HG02610 (cell line): Measurements from ENCODE around the gene ARHGAP10.

Experiments
- ATAC-seq: cut with Tn5 transposase; IDR thresholded peaks from one replicate; pipeline ENCODE4 v1.9.1; 2021; ENCODE audit warnings: mild to moderate bottlenecking, moderate library complexity; ENCODE audit not compliant: unreplicated experiment

ARHGAP10 gene

GRCh38 chr4:148021686-148022085, 289.8 kb downstream of the ARHGAP10 start:
- ATAC-seq: no peak

- ATAC-seq: no peak
These were observed 291.1 kb downstream of the ARHGAP10 start for GRCh38 chr4:148022975-148023374.

DNA sequence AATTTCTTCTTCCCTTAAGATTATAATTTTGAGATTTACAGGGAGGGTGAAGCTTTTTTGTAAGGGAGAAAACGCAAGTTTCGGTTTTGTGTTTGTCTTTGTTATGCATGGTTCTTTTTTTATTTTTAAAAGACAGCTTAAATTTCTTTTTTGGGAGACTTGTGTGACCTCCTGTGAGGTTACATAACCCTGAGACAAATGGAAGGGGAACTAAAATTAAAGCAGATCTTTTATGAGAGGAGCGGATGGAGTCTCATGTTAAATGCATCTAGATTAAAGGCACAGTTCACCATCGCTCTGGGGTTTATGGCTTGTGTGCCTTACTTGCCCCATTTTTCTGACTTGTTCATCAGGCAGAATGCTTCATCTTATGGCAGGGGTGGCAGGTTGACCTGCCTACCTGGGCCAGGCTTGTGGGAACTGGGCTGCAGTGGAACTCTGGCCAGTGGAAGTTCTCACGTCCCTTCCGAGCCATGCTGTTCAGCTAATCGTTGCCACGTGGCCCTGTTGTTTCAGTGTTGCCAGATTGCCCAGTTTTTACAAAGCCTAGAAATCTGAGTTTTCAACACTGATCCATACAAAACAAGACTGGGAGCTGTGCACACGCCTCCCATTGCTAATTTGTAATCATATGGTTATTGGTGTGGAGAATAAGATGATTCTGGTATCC, 291.8 kb downstream of the ARHGAP10 start:
- ATAC-seq: no peak

DNA sequence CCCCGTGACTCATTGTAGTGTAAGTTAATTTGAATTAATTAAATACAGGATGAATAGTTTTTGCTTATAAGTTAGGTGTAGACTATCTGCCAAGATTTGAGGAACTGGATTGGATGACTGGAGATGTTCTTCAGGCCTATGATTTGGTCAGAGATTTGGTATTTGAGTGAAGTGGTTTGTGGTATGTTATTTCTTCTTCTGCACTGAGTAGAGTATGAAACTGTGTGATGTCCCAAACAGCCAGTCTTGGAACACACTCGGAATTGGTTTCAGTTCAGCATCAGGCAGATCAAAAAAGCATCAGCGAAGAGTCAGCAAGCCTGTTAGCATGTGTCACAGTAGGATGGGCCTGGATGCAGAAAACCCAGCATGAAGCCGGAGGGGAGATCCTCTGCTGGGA, 294.1 kb downstream of the ARHGAP10 start:
- ATAC-seq: no peak

DNA sequence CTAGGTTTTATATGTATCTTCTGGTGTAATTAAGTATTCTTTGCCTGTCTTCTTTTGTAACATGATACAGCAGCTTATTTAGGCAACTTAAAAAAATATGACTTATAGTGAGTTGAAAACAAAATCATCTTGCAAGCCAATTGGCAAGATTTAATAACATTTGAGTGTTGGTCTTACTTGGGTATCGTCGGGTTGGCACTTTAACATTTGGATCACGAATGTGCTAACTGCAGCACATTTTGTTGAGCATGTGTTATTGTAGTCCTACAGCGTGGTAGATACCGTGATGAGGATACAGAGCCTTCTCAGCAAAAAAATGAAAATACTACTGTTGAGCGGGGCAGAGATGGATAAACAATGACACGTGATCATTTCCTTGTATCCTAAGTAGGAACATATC, 295.3 kb downstream of the ARHGAP10 start:
- no peak for ATAC-seq

DNA sequence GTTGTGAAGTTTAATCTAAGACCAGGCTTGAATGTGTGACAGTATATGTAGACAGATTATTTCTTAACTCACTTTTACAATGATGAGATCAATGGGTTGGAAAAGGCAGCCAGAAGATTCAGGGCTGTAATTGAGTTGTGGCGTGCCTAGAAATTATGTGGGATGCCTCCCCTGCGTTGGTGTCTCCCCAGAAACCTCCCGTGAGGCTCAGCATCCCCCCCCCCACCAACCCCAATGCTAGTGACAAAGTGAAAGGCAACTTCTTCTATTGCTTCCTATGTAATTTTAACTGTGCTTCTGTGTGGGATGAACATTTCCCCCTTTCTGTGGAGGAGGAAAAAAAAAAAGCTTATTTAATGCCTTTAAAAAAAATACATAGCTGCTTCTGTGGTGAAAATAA, 297.9 kb downstream of the ARHGAP10 start:
- no peak for ATAC-seq

- ATAC-seq: no peak
These were observed 298.4 kb downstream of the ARHGAP10 start for GRCh38 chr4:148030193-148030873.

DNA sequence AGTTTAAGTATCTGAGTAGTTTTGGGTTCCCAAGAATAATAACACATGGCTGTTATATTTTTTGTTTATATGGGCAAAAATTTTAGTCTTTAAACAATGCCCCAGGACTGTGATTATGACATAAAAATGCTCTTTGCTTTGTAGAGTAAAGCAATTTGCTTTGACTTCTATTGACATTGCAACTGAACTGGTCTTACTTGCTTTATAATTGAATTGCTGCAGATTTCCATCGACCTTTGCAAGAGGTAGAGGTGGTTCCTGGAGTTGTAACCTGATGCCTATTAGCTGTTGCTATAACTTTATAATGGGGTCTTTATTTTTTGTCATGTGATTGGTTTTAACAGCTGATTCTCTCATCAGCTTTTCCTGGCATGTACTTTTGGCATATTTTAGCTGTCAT, 302.9 kb downstream of the ARHGAP10 start:
- ATAC-seq: no peak

DNA sequence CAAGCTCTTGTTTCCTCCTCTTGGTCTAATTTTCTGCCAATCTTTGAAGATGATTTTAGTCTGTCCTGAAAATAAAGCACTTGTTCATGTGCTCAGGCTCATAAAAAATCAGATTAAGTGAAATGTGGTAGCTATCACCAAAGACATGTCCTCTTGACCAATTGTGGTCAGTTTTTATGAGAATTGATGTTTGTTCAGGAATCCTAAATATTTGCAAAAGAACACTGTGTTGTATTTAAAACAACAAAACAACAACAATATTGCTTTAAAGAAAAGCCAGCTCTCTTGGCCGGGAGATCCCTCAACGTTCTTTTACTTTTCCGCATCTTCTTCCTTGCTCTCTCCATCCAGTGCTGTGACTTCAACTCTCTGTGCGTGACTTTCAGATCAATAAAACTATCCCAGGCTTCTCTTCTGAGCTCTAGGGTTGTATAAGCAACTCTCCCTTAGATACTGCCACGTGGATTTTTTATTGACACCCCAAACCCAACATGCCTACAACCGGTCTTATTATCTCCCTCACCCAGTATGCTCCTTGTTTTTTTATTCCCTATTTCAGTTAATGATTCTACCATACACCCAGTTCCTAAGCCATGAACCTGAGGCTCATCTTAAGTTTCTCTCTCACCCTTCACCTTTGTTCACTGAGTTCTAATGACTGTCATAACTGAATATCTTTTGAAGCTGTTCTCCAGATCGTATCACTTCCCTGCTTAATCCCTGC, 309.9 kb downstream of the ARHGAP10 start:
- ATAC-seq: no peak

DNA sequence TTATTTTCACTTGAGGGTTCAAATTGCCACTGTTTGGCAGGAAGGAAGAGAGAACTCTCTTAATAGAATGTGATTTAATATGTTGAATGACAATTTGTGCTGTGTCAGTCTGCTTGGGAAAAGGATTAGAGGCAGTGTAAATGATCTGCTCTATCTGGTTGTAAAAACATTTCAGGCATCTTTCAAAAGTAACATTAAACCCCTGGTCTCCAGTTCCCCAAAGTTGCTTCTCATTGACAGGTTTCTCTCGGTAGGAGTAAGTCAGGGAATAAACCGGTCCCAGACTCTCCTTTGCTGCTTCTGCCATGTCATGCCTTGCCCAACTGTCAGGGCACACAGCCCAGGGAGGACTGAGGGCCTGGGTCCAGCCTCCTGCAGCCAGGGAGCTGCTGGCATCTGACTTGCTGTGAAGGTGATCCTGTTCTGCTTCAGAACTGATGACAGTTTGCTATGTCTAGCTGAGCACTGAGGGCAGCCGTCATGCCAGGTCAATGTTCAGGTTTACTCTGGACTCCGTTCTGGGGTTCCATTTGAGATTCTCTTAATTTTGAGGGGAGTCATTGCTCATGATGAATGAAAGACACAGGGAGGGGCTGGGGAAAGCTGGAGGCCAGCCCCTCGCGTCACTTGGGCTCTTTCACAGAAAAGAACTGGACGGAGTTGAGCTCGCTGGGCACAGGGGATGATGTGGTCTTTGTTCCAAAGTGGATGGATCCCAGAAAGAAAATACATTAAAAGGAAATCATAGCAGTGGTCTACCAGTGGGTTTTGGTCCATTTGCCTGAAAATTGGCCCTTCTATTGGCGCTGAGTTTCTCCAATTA, 312.4 kb downstream of the ARHGAP10 start:
- ATAC-seq: no peak

- ATAC-seq: peak; percentile 97
These were observed 313.0 kb downstream of the ARHGAP10 start for GRCh38 chr4:148044912-148045352.

- ATAC-seq: no peak
These were observed 316.7 kb downstream of the ARHGAP10 start for GRCh38 chr4:148048598-148048997.

GRCh38 chr4:148051403-148051802, 319.5 kb downstream of the ARHGAP10 start:
- no peak for ATAC-seq

DNA sequence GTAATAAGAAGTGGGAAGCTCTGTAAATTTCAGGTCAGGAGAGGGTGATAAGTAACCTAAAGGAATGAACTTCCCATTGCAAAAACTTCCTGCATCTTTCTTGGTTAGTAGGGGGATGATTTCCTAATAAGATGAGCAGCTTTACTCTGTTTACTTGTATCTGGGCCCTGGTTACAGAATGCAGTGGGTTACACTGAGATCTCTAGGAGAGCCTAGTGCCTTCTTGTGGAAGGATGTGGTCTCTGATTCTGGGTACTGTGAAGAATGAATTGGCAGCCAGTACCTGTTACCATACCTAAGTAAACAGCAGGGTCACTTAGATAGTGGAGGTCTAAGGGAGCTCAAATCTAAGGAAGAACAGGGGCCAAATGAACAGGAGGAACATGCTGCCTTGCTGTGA, 320.6 kb downstream of the ARHGAP10 start:
- ATAC-seq: no peak

DNA sequence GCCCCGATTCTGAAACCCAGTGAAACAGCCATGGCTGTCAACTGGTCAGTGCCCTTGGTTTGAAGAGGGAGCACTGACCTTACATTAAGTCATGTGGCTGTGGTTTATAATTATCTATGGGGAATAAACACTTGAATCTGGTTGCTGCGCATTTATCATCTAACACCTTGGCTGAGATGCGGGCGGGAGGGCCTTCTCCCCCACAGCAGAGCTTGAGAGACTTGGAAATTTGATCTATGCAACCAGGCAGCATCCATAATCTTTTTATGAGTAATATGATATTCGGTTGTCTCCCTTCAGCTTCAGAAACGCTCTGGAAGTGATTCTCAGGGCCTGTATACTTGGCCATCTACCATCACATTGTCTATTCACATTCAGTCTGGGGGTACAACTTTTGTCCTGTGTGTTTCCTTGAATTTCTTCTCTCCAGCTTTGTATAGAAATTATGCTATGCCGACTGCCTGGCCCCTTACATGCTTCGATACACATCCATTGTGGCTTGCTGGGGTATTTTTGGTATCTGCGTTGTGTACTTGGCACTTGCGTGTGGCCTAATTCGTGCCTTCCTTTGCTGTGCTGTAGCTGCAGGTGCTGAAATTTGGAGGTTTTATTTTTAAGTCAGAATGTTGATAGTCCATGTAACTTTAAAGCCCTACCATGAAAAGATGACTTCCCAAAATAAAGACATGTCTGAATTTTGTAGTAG, 321.6 kb downstream of the ARHGAP10 start:
- ATAC-seq: no peak

- ATAC-seq: peak; percentile 22
These were observed 322.4 kb downstream of the ARHGAP10 start for GRCh38 chr4:148054275-148054674.

DNA sequence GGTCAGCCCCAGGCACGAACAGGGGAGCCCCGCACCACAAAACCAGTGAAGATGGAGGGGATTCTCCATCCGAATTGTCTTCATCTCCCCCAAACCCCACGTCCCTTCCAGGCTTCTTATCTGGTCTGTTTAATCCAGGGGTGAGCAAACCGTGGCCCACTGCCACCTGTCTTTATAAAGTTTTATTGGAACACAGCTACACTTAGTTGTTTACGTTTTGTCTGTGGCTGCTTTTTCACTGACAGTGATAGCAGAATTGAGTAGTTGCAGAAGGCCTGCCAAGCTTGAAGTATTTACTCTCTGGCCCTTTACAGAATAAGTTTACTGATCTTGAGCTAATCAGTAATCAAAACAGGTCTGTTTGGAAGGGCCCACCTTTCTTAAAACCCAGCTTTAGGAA, 324.0 kb downstream of the ARHGAP10 start:
- no peak for ATAC-seq

- ATAC-seq: peak; percentile 90
These were observed 325.0 kb downstream of the ARHGAP10 start for GRCh38 chr4:148056879-148057278.

DNA sequence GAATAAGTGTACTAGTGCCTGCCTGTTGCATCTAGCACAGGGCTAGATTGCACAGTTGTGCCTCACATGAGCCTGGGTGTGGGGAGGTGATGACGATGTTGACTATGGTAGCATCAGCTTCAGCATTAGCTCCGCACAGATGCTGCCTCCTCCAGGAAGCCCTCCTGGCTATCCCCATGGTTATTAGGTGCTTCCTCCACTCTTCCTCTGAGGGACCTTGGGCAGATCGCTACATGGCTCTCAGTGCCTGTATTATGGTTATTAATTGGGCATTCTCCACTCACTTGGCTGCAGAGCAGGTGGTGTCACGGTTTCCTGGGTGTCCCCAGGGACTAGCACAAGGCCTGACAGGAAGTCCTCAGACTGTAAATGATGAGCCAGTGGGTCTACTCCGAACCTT, 325.6 kb downstream of the ARHGAP10 start:
- peak; percentile 35 for ATAC-seq
